Lower leg skin (tissue), 3 donors: Measurements from ENCODE around the gene TRMT11.

Source experiments
- CTCF ChIP-seq, 3 donors: fragments of 450-650 bp; IDR thresholded peaks; one replicate each; pipeline ENCODE4 v1.5.1; 2016; ENCODE audit warnings: antibody characterized with exemption in 3 of 3, mild to moderate bottlenecking in 3 of 3, moderate library complexity in 2 of 3
- POLR2A ChIP-seq, 2 donors: fragments of 450-650 bp; IDR thresholded peaks; one replicate each; pipeline ENCODE4 v1.6.1; 2016 to 2017; ENCODE audit warnings: antibody characterized with exemption in 2 of 2, mild to moderate bottlenecking in 1 of 2, moderate library complexity in 1 of 2

DNA sequence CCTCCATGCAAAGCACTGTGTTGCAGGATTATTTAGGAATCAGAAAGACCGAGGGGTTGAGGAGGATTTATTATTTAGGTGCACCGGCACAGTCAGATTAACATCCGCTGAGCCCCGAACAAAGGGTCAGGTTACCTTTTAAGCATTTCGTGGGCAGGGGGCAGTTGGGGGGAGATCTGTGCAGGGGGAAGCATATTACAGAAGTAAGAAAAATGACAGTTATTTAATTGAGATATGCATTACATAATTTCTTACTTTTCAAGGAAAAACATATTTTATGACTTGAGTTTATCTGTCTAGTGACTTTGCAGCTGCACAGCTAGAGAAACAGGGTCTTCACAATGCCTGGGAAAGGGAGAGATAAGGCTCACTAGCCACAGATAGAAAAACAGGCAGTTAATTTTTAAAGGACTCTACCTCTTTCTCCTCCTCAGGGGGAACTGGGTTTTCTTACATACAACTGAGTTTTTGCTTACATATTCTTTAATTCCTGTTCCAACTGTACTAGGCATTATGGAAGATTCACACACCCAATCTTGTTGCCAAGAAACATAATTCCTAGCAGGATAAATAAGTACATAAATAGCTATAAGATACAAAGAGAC lies 31.5 kb upstream of the TRMT11 start:
- TF ChIP-seq CTCF (IDR thresholded peaks at IDR 0.05): no peak
- no peak for TF ChIP-seq POLR2A (IDR thresholded peaks at IDR 0.05)
